ENCODE results near the gene TREML2.
"Not testable (repeated sequence)": the region's sequence is repeated elsewhere in the genome, so short reads cannot be mapped to it uniquely, and the experiment has no call there.

TREML2 gene

GRCh38 chr6:41200901-41201763, at the start of gene TREML2:
Gene TREML2, minus strand, starts transcription at chr6:41201149. Its CDS starts 141 bp downstream, at chr6:41201008.
- FAIRE-seq: no peak

- no peak for FAIRE-seq
These were observed 47.1 kb upstream of the TREML2 start for GRCh38 chr6:41247882-41248705.

GRCh38 chr6:41247288-41247865, 46.4 kb upstream of the TREML2 start:
- FAIRE-seq: no peak

- FAIRE-seq: not testable (repeated sequence)
These were observed 45.6 kb upstream of the TREML2 start for GRCh38 chr6:41246529-41246928.

GRCh38 chr6:41239467-41240159, 38.7 kb upstream of the TREML2 start:
- FAIRE-seq: no peak

- FAIRE-seq: no peak
These were observed 36.2 kb upstream of the TREML2 start for GRCh38 chr6:41237128-41237527.

GRCh38 chr6:41236276-41236675, 35.3 kb upstream of the TREML2 start:
- FAIRE-seq: no peak

- FAIRE-seq: no peak
These were observed 31.7 kb upstream of the TREML2 start for GRCh38 chr6:41232667-41233066.

- FAIRE-seq: no peak
These were observed 30.3 kb upstream of the TREML2 start for GRCh38 chr6:41231246-41231645.

GRCh38 chr6:41229721-41230120, 28.8 kb upstream of the TREML2 start:
- no peak for FAIRE-seq

- no peak for FAIRE-seq
These were observed 27.7 kb upstream of the TREML2 start for GRCh38 chr6:41228616-41229015.

GRCh38 chr6:41228096-41228495, 27.1 kb upstream of the TREML2 start, which contains the start of gene TREML4:
Gene TREML4, plus strand, starts transcription at chr6:41228349. Its CDS starts 79 bp downstream, at chr6:41228428.
- FAIRE-seq: no peak

- FAIRE-seq: no peak
These were observed 25.8 kb upstream of the TREML2 start for GRCh38 chr6:41226752-41227151.

GRCh38 chr6:41224800-41225199, 23.9 kb upstream of the TREML2 start:
- FAIRE-seq: no peak

GRCh38 chr6:41222513-41222912, 21.6 kb upstream of the TREML2 start:
- FAIRE-seq: no peak

GRCh38 chr6:41222045-41222444, 21.1 kb upstream of the TREML2 start:
- no peak for FAIRE-seq

- FAIRE-seq: no peak
These were observed 15.7 kb upstream of the TREML2 start for GRCh38 chr6:41216616-41217015.

GRCh38 chr6:41215777-41216176, 14.8 kb upstream of the TREML2 start:
- no peak for FAIRE-seq

GRCh38 chr6:41214559-41215238, 13.8 kb upstream of the TREML2 start:
- FAIRE-seq: no peak

GRCh38 chr6:41209547-41210320, 8.8 kb upstream of the TREML2 start:
- no peak for FAIRE-seq

- FAIRE-seq: no peak
These were observed 7.6 kb upstream of the TREML2 start for GRCh38 chr6:41208439-41209106.

All from A204.1 (cell line).